DOHH2 (cell line): ENCODE measurements around the gene RASSF4.

Source experiments
- H3F3A ChIP-seq: fragments of 200-600 bp; sonication (generic), shearing (Covaris generic); 2 replicates; pipeline ENCODE4 v1.6.0; 2016; ENCODE audit warnings: antibody characterized with exemption, mild to moderate bottlenecking; ENCODE audit not compliant: control insufficient read depth, insufficient read depth
- H3K27ac ChIP-seq: fragments of 200-600 bp; sonication (generic); 2 replicates; pipeline ENCODE4 v1.5.1; 2014; ENCODE audit warnings: low read depth, mild to moderate bottlenecking, low read length, moderate library complexity
- H3K27me3 ChIP-seq: fragments of 200-600 bp; sonication (generic); 2 replicates; pipeline ENCODE4 v1.6.1; 2014; ENCODE audit warnings: mild to moderate bottlenecking, low read length, mixed read lengths; ENCODE audit not compliant: control insufficient read depth
- H3K36me3 ChIP-seq: fragments of 200-600 bp; sonication (generic); 2 replicates; pipeline ENCODE4 v1.6.1; 2014; ENCODE audit warnings: mild to moderate bottlenecking, low read length, moderate library complexity, mixed read lengths; ENCODE audit not compliant: control insufficient read depth
- H3K4me1 ChIP-seq: fragments of 200-600 bp; sonication (generic); 2 replicates; pipeline ENCODE4 v1.6.1; 2014; ENCODE audit warnings: mild to moderate bottlenecking, low read length, mixed read lengths; ENCODE audit not compliant: control insufficient read depth
- H3K4me2 ChIP-seq: fragments of 200-600 bp; sonication (generic); 2 replicates; pipeline ENCODE4 v1.6.0; 2014; ENCODE audit warnings: mild to moderate bottlenecking, low read length, moderate library complexity
- H3K4me3 ChIP-seq: fragments of 200-600 bp; sonication (generic); 2 replicates; pipeline ENCODE4 v1.5.1; 2014; ENCODE audit warnings: mild to moderate bottlenecking, low read length, mixed read lengths
- H3K79me2 ChIP-seq: fragments of 200-600 bp; sonication (generic); 2 replicates; pipeline ENCODE4 v1.6.1; 2014; ENCODE audit warnings: mild to moderate bottlenecking, low read length, mixed read lengths; ENCODE audit not compliant: control insufficient read depth
- H3K9me2 ChIP-seq: fragments of 200-600 bp; sonication (generic); replicated peaks from 2 replicates; pipeline ENCODE4 v1.6.1; 2014; ENCODE audit warnings: mild to moderate bottlenecking, low read length, mixed read lengths; ENCODE audit not compliant: control insufficient read depth
- H3K9me3 ChIP-seq: fragments of 200-600 bp; sonication (generic); 2 replicates; pipeline ENCODE4 v1.6.1; 2014; ENCODE audit warnings: antibody characterized with exemption, low read length, mixed read lengths; ENCODE audit not compliant: control insufficient read depth, insufficient read depth
- H4K20me1 ChIP-seq: fragments of 200-600 bp; sonication (generic); 2 replicates; pipeline ENCODE4 v1.6.0; 2014; ENCODE audit warnings: low read depth, mild to moderate bottlenecking, antibody characterized with exemption, low read length, moderate library complexity; ENCODE audit not compliant: control insufficient read depth, insufficient read depth
- EZH2phosphoT487 ChIP-seq: fragments of 200-600 bp; sonication (generic); IDR thresholded peaks from 2 replicates; pipeline ENCODE4 v1.6.1; 2017; ENCODE audit warnings: borderline replicate concordance, mild to moderate bottlenecking, antibody characterized with exemption, low read length, moderate library complexity, mixed read lengths
- TF ChIP-seq, protein P1 (sequence below): fragments of 200-600 bp; sonication (generic); IDR thresholded peaks from one replicate; pipeline ENCODE4 v1.5.1; 2014; ENCODE audit warnings: antibody characterized with exemption, mild to moderate bottlenecking, low read depth, low read length; ENCODE audit not compliant: poor library complexity, severe bottlenecking

Gene RASSF4

GRCh38 chr10:44982114-44982460, 22.5 kb downstream of the RASSF4 start:
- no peaks in the 10 kb centered on the region for H3F3A ChIP-seq
- no peak overlapping the region for H3K27ac ChIP-seq
- H3K79me2 ChIP-seq: no peaks in the 10 kb centered on the region
- peaks cover 29% of the 10 kb centered on the region for H3K27me3 ChIP-seq
- no peak overlapping the region for H3K4me3 ChIP-seq
- no peak overlapping the region for H3K4me2 ChIP-seq
- no peaks in the 10 kb centered on the region for H3K36me3 ChIP-seq
- TF ChIP-seq, protein P1, sequence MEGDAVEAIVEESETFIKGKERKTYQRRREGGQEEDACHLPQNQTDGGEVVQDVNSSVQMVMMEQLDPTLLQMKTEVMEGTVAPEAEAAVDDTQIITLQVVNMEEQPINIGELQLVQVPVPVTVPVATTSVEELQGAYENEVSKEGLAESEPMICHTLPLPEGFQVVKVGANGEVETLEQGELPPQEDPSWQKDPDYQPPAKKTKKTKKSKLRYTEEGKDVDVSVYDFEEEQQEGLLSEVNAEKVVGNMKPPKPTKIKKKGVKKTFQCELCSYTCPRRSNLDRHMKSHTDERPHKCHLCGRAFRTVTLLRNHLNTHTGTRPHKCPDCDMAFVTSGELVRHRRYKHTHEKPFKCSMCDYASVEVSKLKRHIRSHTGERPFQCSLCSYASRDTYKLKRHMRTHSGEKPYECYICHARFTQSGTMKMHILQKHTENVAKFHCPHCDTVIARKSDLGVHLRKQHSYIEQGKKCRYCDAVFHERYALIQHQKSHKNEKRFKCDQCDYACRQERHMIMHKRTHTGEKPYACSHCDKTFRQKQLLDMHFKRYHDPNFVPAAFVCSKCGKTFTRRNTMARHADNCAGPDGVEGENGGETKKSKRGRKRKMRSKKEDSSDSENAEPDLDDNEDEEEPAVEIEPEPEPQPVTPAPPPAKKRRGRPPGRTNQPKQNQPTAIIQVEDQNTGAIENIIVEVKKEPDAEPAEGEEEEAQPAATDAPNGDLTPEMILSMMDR: no peak
- TF ChIP-seq EZH2phosphoT487: no peak
- H3K9me2 ChIP-seq: no peaks in the 10 kb centered on the region
- H4K20me1 ChIP-seq: no peaks in the 10 kb centered on the region
- H3K4me1 ChIP-seq: peaks cover 11% of the 10 kb centered on the region
- no peaks in the 10 kb centered on the region for H3K9me3 ChIP-seq

- Histone ChIP-seq H3F3A (no peaks in the 10 kb centered on the region), H3K4me3 (no peak overlapping the region)
These were observed 22.9 kb downstream of the RASSF4 start for GRCh38 chr10:44982496-44982895.

GRCh38 chr10:44983066-44983894, 23.7 kb downstream of the RASSF4 start:
- Histone ChIP-seq H3F3A (no peaks in the 10 kb centered on the region), H3K9me2 (no peaks in the 10 kb centered on the region), H3K79me2 (no peaks in the 10 kb centered on the region), H3K36me3 (no peaks in the 10 kb centered on the region), H3K27me3 (peaks cover 29% of the 10 kb centered on the region), H3K4me2 (no peak overlapping the region), H3K4me3 (no peak overlapping the region), H3K9me3 (no peaks in the 10 kb centered on the region), H4K20me1 (no peaks in the 10 kb centered on the region), H3K4me1 (peaks cover 8% of the 10 kb centered on the region), H3K27ac (no peak overlapping the region)
- TF ChIP-seq EZH2phosphoT487: no peak
- TF ChIP-seq, protein P1: no peak

More at GRCh38 chr10:44982496-44982895, 22.9 kb downstream of the RASSF4 start:
- Histone ChIP-seq H4K20me1 (no peaks in the 10 kb centered on the region), H3K4me2 (no peak overlapping the region), H3K27me3 (peaks cover 29% of the 10 kb centered on the region), H3K36me3 (no peaks in the 10 kb centered on the region), H3K27ac (no peak overlapping the region), H3K9me3 (no peaks in the 10 kb centered on the region), H3K4me1 (peaks cover 11% of the 10 kb centered on the region), H3K79me2 (no peaks in the 10 kb centered on the region), H3K9me2 (no peaks in the 10 kb centered on the region)
- TF ChIP-seq, protein P1: no peak
- TF ChIP-seq EZH2phosphoT487: no peak
